Measurements from ENCODE around the gene PLK5.

GRCh38 chr19:1525343-1525742 lies 1.5 kb downstream of the PLK5 start:
- TF ChIP-seq POLR2A (IDR thresholded peaks at IDR 0.05; ENCODE audit: low read length) (no peak), GATA1 (IDR thresholded peaks at IDR 0.05; ENCODE audit: low read depth, low read length) (no peak)
